Fibroblast of lung (primary cell): ENCODE results near the gene MFSD12. TPM values are rescaled to one million over a fixed set of nuclear protein-coding genes. Genes with fewer than 3 reads are reported as not detected.

Experiments
- DNase-seq, 2 donors: peaks; one replicate each; pipeline versions ENCODE4 v3.0.0 to v3.0.0-alpha.2; 2010; ENCODE audit warnings: low read depth in 2 of 2
- H2AFZ ChIP-seq: 2 replicates; pipeline ENCODE4 v1.5.1; 2012; ENCODE audit warnings: low read length, control low read depth, inconsistent platforms
- H3K27ac ChIP-seq: 2 replicates; pipeline ENCODE4 v1.5.1; 2011; ENCODE audit warnings: low read length, control low read depth; ENCODE audit not compliant: insufficient read depth
- H3K27me3 ChIP-seq: 2 replicates; pipeline ENCODE4 v1.5.1; 2011; ENCODE audit warnings: mild to moderate bottlenecking, low read length; ENCODE audit not compliant: control insufficient read depth, insufficient read depth
- H3K36me3 ChIP-seq: 2 replicates; pipeline ENCODE4 v1.5.1; 2011; ENCODE audit warnings: low read length; ENCODE audit not compliant: control insufficient read depth, insufficient read depth
- H3K4me1 ChIP-seq: 2 replicates; pipeline ENCODE4 v1.5.1; 2011; ENCODE audit warnings: low read length; ENCODE audit not compliant: control insufficient read depth, insufficient read depth; ENCODE audit errors: extremely low read depth
- H3K4me2 ChIP-seq: 2 replicates; pipeline ENCODE4 v1.5.1; 2011; ENCODE audit warnings: low read length, control low read depth; ENCODE audit not compliant: insufficient read depth; ENCODE audit errors: extremely low read depth
- H3K4me3 ChIP-seq, 4 experiments: fragments of 200-600 bp in 1 of 4; sonication (generic) in 1 of 4; replicated peaks in 1 of 4; 2 replicates each; pipeline ENCODE4 v1.5.1; 2011 to 2016; ENCODE audit warnings: low read length in 4 of 4, low read depth in 3 of 4, mild to moderate bottlenecking in 3 of 4, control low read depth in 2 of 4, inconsistent platforms in 1 of 4, mixed read lengths in 1 of 4; ENCODE audit not compliant: insufficient read depth in 1 of 4; ENCODE audit errors: control extremely low read depth in 1 of 4
- H3K79me2 ChIP-seq: 2 replicates; pipeline ENCODE4 v1.5.1; 2012; ENCODE audit warnings: mild to moderate bottlenecking, low read length, inconsistent platforms; ENCODE audit not compliant: control insufficient read depth, insufficient read depth
- H3K9ac ChIP-seq: 2 replicates; pipeline ENCODE4 v1.5.1; 2011; ENCODE audit warnings: mild to moderate bottlenecking, low read length, control low read depth; ENCODE audit not compliant: insufficient read depth
- H3K9me3 ChIP-seq: 2 replicates; pipeline ENCODE4 v1.5.1; 2012; ENCODE audit warnings: low read depth, low read length; ENCODE audit not compliant: control insufficient read depth, insufficient read depth
- H4K20me1 ChIP-seq: 2 replicates; pipeline ENCODE4 v1.5.1; 2011; ENCODE audit warnings: low read length; ENCODE audit not compliant: control insufficient read depth, insufficient read depth; ENCODE audit errors: extremely low read depth
- CTCF ChIP-seq, 2 donors: IDR thresholded peaks in 1 of 2; conservative IDR thresholded peaks in 1 of 2; 1 replicate in 1 of 2; 2 replicates in 1 of 2; pipeline ENCODE4 v1.5.1; 2011 to 2012; ENCODE audit warnings: low read length in 2 of 2, control low read depth in 1 of 2, inconsistent platforms in 1 of 2, low read depth in 1 of 2, mild to moderate bottlenecking in 1 of 2
- EZH2 ChIP-seq: IDR thresholded peaks from 2 replicates; pipeline ENCODE4 v1.5.1; 2012; ENCODE audit warnings: low read length, control low read depth, mild to moderate bottlenecking; ENCODE audit errors: missing control alignments
- polyA plus RNA-seq, 2 donors: library from polyadenylated mRNA; depleted of rRNA in 1 of 2; stranded (reverse) in 1 of 2; unstranded in 1 of 2; fragments of >200 nt; gene quantifications; 2 replicates each; pipeline ENCODE4 v1.2.1, GENCODE V29; 2011 to 2012; ENCODE audit warnings: missing spikeins in 1 of 2
- total RNA-seq: library from RNA; depleted of rRNA; stranded (reverse); fragments of >200 nt; gene quantifications from 2 replicates; pipeline ENCODE4 v1.2.1, GENCODE V29; 2014

Gene MFSD12
- total and polyA plus RNA-seq, 2 donors (not counting 1 experiment from before 2014, with no cell fraction given) = 20.6 to 79.9 TPM

GRCh38 chr19:3528539-3529211 lies 28.7 kb downstream of the MFSD12 start:
- Histone ChIP-seq H3K4me3 (no peak overlapping the region), H3K27ac (no peak overlapping the region)

DNA sequence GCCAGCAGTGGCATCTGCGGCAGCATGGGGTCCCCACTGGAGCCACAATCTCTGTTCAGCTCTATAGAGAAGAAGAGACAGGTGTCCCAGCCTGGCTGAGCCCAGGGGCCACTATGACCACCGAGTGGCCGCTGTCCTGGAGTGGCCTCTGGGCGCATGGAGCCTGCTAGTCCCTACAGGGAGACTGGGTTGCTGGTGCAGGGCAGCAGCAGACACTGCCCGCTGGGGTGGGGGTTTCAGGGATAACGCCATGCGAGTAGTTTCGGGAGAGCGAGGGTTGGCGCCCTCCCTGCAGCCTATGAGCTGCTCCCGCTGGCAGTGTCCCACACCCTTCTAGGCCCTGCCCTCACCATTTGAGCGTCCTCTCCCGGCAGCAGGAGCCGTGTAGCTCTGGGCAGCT lies 29.3 kb downstream of the MFSD12 start:
- TF ChIP-seq EZH2 (no peak), CTCF (conservative IDR thresholded peaks at IDR 0.05 in 1 of 2, IDR thresholded peaks at IDR 0.05 in 1 of 2; ENCODE audit: low read depth in 1 of 2, low read length in 2 of 2) (no peak)
- Histone ChIP-seq H3K4me3 (no peak overlapping the region), H3K9ac (no peak overlapping the region), H3K9me3 (no peaks in the 10 kb centered on the region), H3K4me1 (no peaks in the 10 kb centered on the region), H4K20me1 (no peaks in the 10 kb centered on the region), H3K27me3 (no peaks in the 10 kb centered on the region), H3K4me2 (no peak overlapping the region), H2AFZ (no peak overlapping the region), H3K36me3 (peaks cover 41% of the 10 kb centered on the region), H3K27ac (no peak overlapping the region), H3K79me2 (no peaks in the 10 kb centered on the region)
- no peak for DNase-seq

More at GRCh38 chr19:3528539-3529211, 28.7 kb downstream of the MFSD12 start:
- Histone ChIP-seq H3K9ac (no peak overlapping the region), H3K36me3 (peaks cover 40% of the 10 kb centered on the region), H3K9me3 (no peaks in the 10 kb centered on the region), H4K20me1 (no peaks in the 10 kb centered on the region), H3K79me2 (no peaks in the 10 kb centered on the region), H3K4me1 (no peaks in the 10 kb centered on the region), H2AFZ (no peak overlapping the region), H3K27me3 (no peaks in the 10 kb centered on the region), H3K4me2 (no peak overlapping the region)
- no peak for DNase-seq
- TF ChIP-seq EZH2 = no peak
- no peak for TF ChIP-seq CTCF (conservative IDR thresholded peaks at IDR 0.05 in 1 of 2, IDR thresholded peaks at IDR 0.05 in 1 of 2; ENCODE audit: low read depth in 1 of 2, low read length in 2 of 2)

DNA sequence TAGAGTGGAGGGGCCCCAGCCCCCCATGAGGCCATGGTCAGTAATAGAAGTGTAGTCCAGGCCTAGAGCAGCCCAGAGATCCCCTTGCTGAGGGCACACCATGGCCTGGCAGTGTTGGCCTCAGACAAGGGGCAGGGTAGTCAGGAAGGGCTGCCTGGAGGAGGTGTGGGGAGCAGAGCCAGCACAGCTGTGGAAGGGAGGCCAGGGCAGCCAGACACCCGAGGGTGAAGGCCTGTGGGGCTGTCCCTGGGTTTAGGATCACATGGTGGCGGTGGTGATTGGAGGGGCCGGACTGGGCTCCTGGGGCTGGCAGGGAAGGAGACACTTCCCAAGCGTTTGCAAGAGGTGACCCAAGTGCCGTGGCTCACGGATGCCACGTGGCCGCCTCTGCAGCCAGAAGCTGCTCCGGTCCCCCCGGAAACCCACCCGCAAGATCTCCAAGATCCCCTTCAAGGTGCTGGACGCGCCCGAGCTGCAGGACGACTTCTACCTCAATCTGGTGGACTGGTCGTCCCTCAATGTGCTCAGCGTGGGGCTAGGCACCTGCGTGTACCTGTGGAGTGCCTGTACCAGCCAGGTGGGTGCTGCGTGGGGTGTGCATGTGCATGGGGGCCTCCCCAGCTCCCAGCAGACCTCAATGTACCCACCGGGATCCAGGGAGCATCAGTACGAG lies 30.0 kb downstream of the MFSD12 start:
- Histone ChIP-seq H2AFZ (no peak overlapping the region), H3K4me3 (no peak overlapping the region), H3K4me2 (no peak overlapping the region), H3K79me2 (peaks cover 4% of the 10 kb centered on the region), H4K20me1 (no peaks in the 10 kb centered on the region), H3K27me3 (no peaks in the 10 kb centered on the region), H3K36me3 (peaks cover 41% of the 10 kb centered on the region), H3K9me3 (no peaks in the 10 kb centered on the region), H3K9ac (no peak overlapping the region), H3K4me1 (no peaks in the 10 kb centered on the region), H3K27ac (no peak overlapping the region)
- DNase-seq = no peak
- no peak for TF ChIP-seq EZH2
- TF ChIP-seq CTCF (conservative IDR thresholded peaks at IDR 0.05 in 1 of 2, IDR thresholded peaks at IDR 0.05 in 1 of 2; ENCODE audit: low read depth in 1 of 2, low read length in 2 of 2) = no peak
